ENCODE data around the gene GPSM1.
"Not testable (repeated sequence)": the region's sequence is repeated elsewhere in the genome, so short reads cannot be mapped to it uniquely, and the experiment has no call there.

DNA sequence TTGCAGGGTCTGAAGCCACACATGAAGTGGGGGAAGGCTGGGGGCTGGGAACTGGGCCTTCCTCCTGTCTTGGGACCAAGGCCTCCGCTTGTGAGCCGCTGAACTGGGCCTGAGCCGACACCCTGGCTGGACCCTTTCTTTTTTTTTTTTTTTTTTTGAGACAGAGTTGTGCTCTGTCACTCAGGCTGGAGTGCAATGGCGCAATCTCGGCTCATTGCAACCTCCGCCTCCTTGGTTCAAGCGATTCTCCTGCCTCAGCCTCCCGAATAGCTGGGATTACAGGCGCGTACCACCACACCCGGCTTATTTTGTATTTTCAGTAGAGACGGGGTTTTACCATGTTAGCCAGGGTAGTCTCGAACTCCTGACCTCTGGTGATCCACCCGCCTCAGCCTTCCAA, 8.1 kb upstream of the GPSM1 start:
- TF ChIP-seq CTCF (IDR thresholded peaks at IDR 0.05); POLR2A (IDR thresholded peaks at IDR 0.05); POLR2AphosphoS5 (IDR thresholded peaks at IDR 0.05; ENCODE audit: insufficient read depth in 1 of 2, low read depth in 1 of 2): not testable (repeated sequence)
